ENCODE measurements around the gene PMM1. TPM values are rescaled to one million over a fixed set of nuclear protein-coding genes. Genes with fewer than 3 reads are reported as not detected.

PMM1 gene
- total and polyA plus RNA-seq, 2 of the 13 experiments (the other 11 are each of a cell fraction or from before 2014, with no cell fraction given) = 17.8 to 95.6 TPM

DNA sequence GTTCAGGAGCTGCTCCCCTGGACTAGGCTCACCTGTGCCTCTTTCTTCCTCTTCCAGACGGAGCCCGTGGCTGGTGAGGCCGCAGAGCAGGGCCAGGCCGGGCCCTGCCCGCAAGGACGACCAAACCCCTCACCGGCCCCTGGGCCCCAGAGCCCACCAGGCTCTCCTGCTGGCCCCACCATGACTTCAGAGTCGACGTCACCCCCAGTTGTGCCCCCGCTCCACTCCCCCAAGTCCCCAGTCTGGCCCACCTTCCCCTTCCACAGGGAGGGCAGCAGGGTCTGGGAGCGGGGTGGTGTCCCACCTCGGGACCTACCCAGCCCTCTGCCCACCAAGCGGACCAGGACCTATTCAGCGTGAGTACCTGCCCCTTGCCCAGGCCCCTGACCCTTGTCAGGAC lies 17.9 kb downstream of the PMM1 start:
- WGBS (ENCODE audit: low lambda C conversion rate) = 87% methylated on average over 5 of the region's 14 CpGs
- FAIRE-seq (no peak), DNase-seq (ENCODE audit: low spot score) (no peak), ATAC-seq (no peak)
- H2AFZ ChIP-seq (ENCODE audit: low read length) = no peak overlapping the region
- TF ChIP-seq ZNF598 (CRISPR knock-in tag; IDR thresholded peaks at IDR 0.05; ENCODE audit: borderline replicate concordance) (no peak), PHF21A (CRISPR knock-in tag; IDR thresholded peaks at IDR 0.05) (no peak), ZKSCAN8 (CRISPR knock-in tag; IDR thresholded peaks at IDR 0.05; ENCODE audit: borderline replicate concordance) (no peak), SOX6 (IDR thresholded peaks at IDR 0.05) (no peak), SOX6 (CRISPR knock-in tag; IDR thresholded peaks at IDR 0.05) (no peak), TCF7 (IDR thresholded peaks at IDR 0.05; ENCODE audit: low read depth) (no peak), RBFOX2 (IDR thresholded peaks at IDR 0.05; ENCODE audit: low read depth, low read length) (no peak)
- TF ChIP-seq, protein P1, sequence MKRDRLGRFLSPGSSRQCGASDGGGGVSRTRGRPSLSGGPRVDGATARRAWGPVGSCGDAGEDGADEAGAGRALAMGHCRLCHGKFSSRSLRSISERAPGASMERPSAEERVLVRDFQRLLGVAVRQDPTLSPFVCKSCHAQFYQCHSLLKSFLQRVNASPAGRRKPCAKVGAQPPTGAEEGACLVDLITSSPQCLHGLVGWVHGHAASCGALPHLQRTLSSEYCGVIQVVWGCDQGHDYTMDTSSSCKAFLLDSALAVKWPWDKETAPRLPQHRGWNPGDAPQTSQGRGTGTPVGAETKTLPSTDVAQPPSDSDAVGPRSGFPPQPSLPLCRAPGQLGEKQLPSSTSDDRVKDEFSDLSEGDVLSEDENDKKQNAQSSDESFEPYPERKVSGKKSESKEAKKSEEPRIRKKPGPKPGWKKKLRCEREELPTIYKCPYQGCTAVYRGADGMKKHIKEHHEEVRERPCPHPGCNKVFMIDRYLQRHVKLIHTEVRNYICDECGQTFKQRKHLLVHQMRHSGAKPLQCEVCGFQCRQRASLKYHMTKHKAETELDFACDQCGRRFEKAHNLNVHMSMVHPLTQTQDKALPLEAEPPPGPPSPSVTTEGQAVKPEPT (CRISPR knock-in tag; IDR thresholded peaks at IDR 0.05; ENCODE audit: low read depth) = no peak
- TF ChIP-seq, protein P2, sequence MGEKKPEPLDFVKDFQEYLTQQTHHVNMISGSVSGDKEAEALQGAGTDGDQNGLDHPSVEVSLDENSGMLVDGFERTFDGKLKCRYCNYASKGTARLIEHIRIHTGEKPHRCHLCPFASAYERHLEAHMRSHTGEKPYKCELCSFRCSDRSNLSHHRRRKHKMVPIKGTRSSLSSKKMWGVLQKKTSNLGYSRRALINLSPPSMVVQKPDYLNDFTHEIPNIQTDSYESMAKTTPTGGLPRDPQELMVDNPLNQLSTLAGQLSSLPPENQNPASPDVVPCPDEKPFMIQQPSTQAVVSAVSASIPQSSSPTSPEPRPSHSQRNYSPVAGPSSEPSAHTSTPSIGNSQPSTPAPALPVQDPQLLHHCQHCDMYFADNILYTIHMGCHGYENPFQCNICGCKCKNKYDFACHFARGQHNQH (CRISPR knock-in tag; IDR thresholded peaks at IDR 0.05) = no peak
- no TSS peak for BruUV-seq (replicated peaks)
- CTCF ChIA-PET (ENCODE audit: low intra/inter-chr PET ratio, low total read pairs) = no interaction called here
- H3K4me3 ChIP-seq (replicated peaks in 1 of 3; ENCODE audit: insufficient read depth in 1 of 3, low read depth in 2 of 3, low read length in 3 of 3) = no peak overlapping the region
- POLR2A ChIA-PET = no interaction called here
- H3K36me3 ChIP-seq (replicated peaks in 1 of 2; ENCODE audit: control insufficient read depth in 1 of 2, insufficient read depth in 2 of 2, low read length in 2 of 2) = peaks cover 0 to 3% of the 10 kb centered on the region in 2 experiments; a peak in 2 of 5 replicates
- no peak overlapping the region for H3K9ac ChIP-seq (ENCODE audit: insufficient read depth, low read depth, low read length)
- in situ Hi-C loops (cut with HindIII; ENCODE audit: extremely low pct_ligation_motif_present, low pct_unique_long_range_greater_than_20kb) (no loop called here), intact Hi-C loops (cut with micrococcal nuclease; ENCODE audit: unreplicated experiment) (no loop called here)
- no peaks in the 10 kb centered on the region for H3K4me1 ChIP-seq (ENCODE audit: insufficient read depth, low read length)
- H3K27ac ChIP-seq (ENCODE audit: extremely low read length, insufficient read depth, low read length) = no peak overlapping the region
- no peaks in the 10 kb centered on the region for H3K79me2 ChIP-seq (ENCODE audit: insufficient read depth, low read length)
- H4K20me1 ChIP-seq (ENCODE audit: insufficient read depth, low read length) = no peaks in the 10 kb centered on the region
- no peaks in the 10 kb centered on the region for H3K9me3 ChIP-seq (ENCODE audit: low read length)
- H3K4me2 ChIP-seq (ENCODE audit: low read depth, low read length) = no peak overlapping the region
- no peaks in the 10 kb centered on the region; a peak in 1 of 5 replicates for H3K27me3 ChIP-seq (ENCODE audit: control insufficient read depth in 1 of 2, insufficient read depth in 2 of 2, low read length in 2 of 2)

Measured in HepG2 (cell line).